GM19240 (cell line): Measurements from ENCODE around the gene ARFGAP2.

Source experiments
- DNase-seq: peaks from one replicate; pipeline ENCODE4 v3.0.0; 2011; ENCODE audit warnings: low spot score; ENCODE audit not compliant: insufficient read length

ARFGAP2 gene

DNA sequence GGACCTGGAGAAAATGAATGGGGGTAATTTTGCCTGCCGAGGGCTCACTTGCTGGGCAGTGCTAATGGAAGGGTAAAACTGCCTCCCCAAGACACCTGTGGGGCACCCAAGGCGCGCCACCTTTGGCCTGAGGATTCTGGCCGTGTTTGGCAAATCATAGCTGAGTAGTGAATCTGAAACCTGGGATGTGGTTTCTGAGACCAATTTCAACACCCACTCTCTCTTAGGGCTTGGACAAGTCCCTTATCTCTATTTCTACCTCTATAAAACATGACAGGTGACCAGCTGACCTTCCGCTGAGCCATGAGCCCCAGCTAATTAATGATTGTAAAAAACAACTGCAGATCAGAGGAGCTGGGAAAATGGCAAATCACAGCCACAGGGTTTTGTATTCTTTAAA, 11.0 kb upstream of the ARFGAP2 start:
- DNase-seq = no peak

DNA sequence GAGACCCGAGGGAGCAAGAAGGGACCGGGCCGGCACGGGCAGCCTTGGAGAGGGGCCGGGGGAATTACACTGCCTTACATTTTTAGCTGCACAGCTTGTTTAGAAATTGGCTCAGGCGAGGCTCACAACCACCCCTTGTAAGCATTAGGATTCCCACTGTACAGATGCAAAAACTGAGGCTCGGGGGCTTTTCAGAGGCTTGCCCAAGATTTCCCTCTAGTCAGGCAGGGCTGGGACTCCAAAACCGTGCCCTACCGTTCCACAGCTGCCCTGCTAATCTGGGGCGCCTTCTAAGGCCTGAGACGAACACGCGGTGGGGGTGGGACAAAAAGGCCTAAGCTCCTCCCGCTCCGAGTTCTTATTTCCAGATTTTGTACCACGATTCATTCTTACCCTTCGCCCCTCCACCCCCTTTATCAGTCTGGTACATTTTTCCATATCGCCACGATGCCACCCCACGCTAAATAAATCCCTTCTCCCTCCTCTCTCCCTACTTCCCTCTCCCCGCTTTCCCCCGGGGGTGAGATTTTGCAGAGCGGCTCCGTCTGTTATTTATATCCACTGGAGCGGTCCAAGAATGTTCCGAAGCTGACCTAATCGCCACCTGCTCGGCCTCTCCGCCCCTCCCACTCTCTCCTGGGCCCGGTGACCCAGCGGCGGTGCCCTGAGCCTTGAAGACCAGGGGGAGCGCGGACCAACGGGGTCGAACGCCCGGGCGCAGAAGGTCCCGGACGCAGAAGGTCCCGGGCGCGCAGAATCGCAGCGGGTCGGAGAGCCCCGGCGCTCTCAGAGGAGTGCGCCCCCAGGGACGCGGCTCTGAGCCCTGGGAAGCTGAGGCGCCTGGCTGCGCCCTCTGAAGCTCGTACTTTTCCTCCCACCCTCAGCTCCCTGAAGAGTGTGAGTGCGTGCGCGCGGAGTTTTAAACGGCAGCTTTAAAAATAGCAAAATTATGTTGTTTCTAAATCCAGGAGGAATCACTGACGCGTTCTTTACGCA, 10.3 kb upstream of the ARFGAP2 start:
- no peak for DNase-seq

DNA sequence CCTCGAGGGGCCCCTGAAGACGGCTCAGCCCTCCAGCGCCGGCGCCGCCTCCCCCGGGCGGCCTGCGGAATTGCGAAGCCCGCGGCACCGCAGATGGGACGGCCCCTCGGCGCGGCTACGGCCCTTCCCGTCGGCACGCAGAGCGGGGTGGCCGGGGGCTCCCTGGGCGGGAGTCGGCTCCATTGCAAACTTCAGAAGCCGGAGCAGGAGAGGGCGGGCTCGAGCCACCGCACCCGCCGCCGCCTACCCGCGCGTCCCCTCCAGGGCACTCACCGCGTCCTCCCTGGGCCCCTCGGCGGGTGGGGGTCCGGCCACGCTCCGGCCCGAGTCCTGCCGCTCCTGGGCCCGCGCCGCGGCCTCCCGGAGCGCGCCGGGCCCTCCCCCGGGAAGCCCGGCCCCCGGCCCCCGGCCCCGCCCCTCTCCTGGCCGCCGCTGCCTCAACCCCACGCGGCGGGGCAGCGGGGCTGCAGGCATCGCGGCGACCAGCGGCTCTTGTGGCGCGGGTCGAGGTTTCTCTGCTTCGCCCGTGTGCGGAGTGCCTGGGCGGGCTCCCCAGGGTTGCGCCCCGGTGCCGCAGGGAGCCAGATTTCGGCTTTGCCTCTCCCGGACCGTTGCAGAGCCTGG, 9.5 kb upstream of the ARFGAP2 start, which contains the start of gene PACSIN3:
Gene PACSIN3 (minus strand): TSS at position 359 of the 624 bp plus-strand sequence. CDS start 3,707 bp downstream, outside the sequence.
- DNase-seq = no peak

DNA sequence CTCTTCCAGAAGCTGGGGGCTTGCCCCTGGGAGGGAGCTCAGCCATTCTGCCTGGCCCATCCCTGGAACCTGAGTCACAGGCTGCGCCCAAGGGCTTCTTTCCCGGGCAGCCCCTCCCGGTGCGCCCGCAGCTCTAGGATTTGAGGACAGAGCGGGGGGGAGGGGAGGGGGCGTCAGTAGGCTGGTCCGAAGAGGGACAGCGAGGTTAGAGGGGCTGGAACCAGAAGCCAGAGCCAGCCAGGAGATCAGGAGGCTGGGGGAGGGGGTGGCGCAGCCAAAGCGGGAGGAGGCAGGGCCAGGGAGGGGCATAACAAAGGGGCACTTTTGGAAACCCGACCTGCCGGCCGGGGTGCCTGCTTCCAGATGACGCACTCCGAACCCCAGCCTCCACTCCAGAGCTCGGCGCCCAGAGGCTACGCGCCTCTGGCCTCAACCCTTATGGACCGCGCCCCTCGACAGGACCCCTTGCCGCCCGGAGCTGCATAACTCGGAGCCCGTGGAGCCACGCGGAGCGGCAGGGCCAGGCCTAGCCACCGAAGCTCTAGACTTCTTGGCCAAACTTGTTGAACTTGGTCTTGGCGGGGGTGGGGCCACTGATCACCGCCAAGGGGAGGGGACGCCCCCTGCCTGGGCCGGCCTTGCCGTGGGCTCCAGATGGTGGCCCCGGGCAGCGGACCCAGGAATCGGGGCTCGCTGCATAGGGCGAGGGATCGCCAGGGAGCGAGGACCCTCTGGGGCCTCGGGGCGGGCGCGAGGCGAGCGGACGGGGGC, 8.8 kb upstream of the ARFGAP2 start:
- DNase-seq = no peak

DNA sequence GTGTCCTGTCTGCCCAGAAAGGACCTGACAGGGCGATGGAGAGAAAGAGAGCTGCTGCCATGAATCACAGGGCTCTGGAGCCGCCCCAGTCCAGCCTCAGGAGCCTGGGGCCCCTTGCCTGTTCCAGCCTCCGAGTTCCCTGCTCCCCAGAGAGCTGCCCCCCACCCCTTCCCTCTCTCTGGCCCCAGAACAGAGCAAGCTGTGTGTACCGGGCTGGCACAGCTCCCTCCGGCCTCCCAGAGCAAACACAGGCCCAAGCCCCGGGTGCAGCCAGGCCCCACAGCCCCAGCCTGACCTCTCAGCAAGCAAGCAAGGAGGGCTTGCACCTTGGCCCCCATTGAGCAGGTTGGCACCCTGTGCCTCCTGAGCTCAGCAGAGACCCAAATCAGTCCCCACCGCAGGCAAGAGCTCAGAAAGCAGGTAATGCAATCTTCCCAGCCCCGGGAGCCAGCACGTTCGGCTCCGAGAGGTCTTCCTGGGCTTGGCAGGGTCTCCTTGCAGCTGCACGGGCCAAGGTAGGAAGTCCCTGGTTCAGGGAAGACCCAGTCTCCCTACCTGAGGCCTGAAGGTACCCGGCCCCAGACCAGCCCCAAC, 8.1 kb upstream of the ARFGAP2 start:
- no peak for DNase-seq

DNA sequence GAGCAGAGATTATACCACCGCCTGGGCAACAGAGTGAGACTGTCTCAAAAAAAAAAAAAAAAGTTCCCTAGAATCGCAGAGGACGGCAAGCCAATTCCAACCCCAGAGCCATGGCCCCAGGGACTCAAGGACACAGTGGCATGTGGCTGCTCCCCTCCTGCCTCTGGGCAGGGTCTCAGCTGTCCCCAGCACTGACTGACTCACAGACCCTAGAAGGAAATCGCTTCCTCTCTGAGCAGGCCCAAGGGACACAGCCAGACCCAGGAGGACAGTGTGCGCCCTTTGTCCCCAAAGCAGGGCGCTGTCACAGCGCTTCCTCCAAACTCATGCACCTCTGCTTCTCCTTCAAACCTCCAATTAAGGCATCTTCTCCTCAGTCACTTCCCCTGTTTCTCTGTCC, 7.3 kb upstream of the ARFGAP2 start:
- no peak for DNase-seq

DNA sequence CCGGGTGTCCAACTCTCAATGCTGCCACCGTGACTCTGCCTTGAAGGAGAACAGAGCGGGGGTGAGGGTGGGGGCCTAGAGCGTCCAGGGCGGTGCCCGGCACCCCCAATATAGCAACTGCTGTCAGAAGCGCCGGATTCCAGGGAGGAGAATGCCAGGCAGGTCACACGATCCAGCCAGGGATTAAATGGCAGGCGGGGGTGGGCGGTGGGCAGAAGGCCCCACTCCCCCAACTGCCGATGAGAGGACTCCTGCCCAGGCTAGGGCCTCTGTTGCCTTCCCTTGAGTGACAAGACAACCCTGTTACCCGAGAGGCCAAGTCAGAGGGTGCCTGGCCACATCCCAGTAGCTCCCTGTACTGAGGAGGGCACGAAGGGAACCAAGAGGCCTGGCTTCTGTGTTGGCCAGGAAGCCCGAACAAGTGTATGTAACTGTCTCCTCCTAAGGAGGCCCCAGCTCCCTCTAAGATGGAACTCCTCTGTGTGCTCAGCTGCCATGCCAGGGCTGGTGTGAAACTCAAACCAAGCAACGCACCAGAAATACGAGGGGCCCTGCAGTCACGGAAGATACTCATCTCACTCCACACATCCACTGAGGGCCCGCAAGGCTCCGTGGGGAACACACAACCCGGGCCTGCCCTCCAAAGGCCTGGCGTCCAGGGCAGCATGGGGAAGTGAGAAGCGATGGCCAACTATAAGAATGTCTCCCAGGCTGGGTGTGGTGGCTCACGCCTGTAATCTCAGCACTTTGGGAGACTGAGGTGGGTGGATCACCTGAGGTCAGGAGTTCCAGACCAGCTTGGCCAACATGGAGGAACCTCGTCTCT, 6.6 kb upstream of the ARFGAP2 start:
- DNase-seq = no peak

DNA sequence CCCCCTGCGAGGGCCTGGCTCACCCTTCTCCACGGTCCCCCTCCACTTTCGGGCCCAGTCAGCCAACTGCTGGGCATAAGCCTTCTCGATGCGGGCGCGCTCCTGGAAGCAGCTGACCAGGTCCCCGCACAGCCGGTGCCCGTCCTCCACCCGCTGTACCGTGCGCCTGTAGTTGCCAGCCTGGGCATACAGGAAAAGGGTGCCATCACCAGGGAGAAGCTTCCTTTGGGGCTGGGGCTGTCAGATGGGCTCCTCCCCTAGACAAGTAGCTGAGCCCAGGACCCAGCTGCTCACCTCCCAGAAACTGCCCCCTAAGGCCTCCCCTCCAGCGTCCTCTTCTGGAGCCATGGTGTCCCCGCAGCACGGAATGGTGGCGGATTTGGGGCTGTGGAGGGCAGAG, 5.7 kb upstream of the ARFGAP2 start:
- DNase-seq = no peak

DNA sequence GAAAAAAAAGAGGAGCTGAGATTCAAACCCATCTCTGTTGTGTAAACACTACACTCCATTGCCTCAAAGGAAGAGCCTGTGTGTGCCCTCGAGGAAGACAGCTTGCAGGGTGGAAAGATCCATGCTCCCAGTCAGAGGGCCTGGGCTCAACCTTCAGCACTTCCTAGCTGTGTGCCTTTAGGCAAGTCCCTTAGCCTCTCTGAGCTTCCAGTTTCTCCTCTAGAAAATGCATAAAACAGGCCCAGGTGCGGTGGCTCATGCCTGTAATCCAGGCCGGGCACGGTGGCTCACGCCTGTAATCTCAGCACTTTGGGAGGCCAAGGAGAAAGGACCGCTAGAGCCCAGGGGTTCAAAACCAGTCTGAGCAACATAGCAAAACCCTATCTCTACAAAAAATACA, 4.6 kb upstream of the ARFGAP2 start:
- no peak for DNase-seq

DNA sequence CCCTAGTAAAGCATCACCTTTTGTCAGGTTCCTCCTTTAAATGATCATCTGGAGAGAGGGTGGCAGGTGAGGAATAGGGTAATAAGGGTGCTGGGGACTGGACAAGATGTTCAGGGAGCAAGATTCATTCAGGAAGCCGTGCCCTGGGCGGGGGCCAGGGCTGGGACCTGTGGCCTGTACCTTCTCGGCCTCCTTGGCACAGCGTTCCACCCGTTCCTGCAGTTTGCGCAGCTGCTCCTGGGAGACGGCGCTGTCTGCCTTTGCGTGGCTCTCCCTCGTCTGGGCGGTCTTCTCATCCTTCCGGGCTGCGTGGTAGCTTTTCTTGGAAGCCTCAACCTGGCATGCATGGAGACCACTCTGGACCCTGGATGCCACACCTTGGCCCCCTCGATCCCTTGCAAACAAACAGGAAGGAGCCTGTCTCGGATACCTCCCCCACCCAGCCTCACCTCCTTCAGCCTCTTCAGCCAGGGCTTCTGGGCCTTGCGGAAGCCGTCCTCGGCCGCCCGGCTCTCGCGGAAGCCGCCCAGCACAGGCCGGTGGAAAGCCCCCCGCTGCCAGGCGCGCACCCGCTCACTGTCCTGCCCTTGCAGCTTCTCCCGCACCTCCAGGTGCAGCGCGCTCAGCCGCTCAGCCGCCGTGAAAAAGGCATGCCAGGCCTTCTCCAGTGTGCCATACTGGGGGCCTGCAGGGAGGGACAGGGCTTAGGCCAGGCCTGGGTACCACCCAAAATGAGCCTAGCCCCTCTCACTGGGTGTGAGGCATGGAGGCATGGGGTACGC, 3.5 kb upstream of the ARFGAP2 start:
- DNase-seq = no peak

DNA sequence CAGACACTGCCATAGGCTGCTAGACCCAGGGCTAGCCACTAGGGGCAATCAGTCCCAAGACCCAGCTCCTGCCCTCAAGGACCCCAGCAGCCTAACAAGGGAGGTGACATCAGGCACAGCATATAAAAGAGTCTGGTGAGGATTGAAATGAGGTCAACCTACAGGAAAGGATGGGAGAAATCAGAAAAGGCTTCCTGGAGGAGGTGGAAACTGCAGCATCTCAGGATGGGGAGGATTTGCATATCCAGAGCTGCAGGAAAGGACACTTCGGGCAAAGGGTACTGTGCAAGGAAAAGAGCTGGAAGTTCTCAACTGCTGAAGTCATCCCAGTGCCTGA, 2.9 kb upstream of the ARFGAP2 start:
- peak; percentile 53 for DNase-seq

DNA sequence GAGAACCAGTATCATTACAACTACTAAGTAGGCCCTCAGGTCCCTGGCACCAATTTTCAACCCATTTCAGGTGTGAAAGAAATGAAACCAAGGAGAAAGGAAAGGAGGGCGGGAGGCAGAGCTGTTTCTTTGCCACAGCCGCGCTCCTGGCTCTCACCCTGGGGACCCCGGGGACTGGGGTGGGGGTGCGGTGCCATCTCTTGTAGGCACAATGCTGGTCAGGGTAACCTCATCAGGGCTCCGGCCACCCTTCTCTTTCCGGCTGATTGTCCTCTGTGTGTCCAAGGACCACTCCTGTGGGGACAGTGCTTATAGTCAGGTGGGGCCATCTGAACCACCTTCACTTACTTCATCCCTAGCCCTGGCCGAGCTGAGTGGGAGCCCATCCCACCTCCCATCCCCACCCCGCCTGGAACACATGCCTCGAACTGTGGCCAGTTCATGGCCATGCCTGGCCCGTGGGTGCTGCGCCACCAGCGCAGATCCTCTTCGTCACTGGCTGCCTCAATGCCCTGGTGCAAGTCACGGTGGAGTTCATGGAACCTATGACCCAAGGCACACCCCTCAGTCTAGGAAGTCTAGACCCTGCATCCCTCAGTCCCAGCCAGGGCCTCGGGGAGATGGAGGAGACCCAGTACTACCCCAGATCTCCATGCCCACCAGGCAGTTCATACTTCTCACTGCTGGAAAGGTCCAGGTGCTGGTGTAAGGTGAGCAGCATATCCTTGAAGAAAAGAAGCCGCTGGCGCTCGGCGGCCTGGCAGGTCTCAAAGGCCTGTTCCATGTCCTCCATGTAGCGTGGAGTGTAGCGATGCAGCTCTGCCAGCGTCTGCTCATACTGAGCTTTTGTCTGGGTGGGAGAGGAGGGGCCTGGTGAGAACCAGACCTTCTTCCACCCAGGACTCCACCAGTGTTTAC, 2.3 kb upstream of the ARFGAP2 start:
- DNase-seq = no peak

DNA sequence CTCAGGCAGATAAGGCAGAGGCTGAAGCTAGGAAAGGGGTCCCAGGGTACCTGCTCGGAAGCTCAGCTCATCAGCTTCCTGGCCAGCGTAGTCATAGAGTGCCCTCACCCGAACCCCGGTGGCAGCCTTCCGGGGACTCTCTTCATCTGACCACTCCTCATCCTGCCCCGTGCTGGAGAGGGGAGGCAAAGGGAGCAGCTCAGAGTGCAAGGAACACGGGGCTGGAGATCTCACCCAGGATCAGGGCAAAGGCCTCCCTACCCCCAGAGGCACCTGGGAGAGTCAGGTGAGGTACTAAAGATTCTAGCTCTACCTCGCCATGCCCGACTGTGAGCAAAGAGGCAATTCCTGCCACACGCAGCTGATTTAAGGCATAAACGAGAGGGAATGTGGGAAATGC, 1.6 kb upstream of the ARFGAP2 start:
- no peak for DNase-seq

DNA sequence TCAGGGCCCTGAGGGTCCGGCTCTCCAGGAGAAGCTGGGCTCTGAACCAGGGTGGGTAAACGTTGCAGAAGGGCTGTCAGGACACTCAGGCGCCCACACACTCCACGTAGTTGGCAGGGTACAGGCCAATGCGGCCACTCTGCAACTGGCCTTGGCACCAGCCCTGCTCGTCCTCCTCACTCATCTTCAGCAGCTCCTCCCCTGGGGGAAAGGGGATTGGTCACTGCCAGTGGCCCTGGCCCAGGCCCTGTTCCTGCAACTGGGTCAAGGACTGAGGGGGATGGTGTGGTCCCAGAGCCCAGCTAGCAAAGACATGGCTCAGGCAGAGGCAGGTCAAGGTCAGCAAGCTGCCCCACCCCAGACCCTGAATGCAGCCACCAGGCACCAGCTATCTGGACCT, 1.2 kb upstream of the ARFGAP2 start:
- DNase-seq = no peak

DNA sequence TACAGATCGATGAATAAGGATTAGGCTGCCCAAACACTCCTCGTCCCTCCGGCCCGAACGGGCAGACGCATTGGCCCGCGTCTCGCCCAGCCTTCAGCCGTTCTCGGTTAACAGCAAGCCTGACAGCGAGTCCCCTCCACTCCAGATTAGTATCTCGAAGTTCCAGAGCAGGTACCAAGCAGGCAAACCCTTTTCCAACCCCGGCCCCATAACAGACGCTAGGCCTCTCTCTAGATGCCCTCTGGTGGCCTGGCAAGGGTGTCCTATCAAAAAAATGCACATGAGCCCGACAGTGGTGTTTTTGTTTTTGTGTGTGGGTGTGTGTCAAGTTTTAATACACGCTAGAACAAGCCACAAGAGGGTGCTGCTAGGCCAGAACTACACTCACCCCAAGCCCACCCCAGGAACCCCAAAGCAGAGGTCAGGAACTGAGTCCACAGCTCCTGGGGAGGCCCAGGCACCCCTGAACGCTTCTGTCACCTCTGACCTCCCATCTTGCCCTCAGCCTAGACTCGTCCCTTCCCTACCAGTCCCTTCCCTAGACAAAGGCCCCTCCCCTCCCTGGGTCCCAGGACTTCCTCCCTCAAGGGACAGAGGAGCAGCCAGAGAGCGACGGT, 658 bp upstream of the ARFGAP2 start:
- peak; percentile 64 for DNase-seq

DNA sequence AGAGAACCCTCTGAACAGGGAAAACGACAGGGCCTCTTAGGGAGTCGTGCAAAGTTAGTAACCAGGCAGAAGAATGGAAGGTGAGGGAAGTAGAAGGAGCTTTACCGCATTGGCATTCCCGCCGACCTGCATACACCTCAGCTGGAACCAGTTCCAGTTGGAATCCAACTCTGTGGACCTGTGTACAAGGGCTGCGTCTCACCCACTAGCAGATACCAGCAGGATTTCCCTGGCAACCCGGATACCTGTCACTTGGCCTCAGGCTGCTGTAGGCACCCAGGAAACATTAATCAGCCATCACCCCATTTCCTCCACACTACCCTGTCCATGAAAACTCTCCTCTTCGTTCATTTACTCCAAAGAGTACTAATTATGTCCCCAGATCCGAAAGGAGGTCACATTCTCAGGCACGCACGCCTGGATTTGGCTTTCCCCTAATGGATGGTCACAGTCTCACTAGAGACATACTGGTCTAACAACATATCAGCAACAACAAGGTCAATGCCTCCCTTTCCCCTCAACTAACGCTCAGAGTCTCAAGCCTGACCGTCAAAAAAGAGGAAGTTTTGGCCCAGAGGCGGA, 842 bp downstream of the ARFGAP2 start:
- DNase-seq = no peak

DNA sequence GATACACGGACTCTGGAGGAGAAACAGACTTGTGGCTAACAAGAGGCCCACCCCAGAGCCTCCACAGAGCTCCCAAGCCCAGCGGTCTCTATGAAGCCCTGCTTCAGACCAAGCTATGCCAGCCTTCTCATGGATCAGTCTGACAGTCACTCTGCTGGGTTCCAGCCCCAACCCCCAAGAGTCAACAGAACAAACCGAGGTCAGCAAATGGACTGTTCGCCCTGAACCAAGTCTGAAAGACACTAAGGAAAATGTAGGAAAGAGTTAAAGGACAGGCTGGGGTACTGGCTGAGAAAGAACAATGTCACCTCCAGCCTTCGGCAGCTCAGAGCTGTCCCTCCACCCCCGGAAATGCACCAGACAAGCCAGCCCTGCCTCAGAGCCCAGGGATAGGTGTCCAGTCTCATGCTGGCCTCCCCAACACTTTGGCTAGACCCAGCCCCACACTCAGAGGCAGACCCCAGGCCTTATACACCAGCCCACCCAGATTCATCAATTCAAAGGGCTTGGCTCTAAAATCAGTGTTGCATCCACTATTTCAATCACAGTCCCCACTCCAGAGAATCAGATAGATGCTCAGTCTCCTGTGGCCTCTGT, 3.8 kb downstream of the ARFGAP2 start:
- DNase-seq = no peak

DNA sequence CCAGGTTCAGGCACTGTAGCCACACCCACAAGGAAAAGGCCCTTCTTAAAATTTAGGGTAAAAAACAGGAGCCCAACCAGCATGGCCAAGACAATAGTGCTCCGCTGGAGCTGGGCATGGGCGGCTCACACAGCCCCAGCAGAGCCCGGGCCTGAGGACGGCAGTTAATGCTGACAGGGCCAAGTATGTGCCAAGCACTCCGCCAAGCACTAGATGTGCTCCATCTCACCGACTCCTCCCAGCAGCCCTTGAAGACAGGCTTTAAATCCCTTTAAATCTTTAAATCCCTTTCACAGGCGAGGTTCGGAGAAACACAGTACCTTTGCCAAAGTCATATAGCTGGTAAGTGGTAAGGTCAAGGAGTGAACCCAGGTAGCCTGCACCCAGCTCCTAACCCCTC, 4.8 kb downstream of the ARFGAP2 start:
- no peak for DNase-seq
